NCI-H1105 (cell line): ENCODE results near the gene COL9A3.

Source experiments
- DNase-seq: peaks from one replicate; lab custom pipeline; 2025; lab: John Stamatoyannopoulos, UW

Gene COL9A3

GRCh38 chr20:62823688-62824475, 7.0 kb downstream of the COL9A3 start:
- no peak for DNase-seq

- peak; percentile 64 for DNase-seq
These were observed 7.9 kb downstream of the COL9A3 start for GRCh38 chr20:62824476-62825332.

- no peak for DNase-seq
These were observed 8.6 kb downstream of the COL9A3 start for GRCh38 chr20:62825333-62825985.

GRCh38 chr20:62825986-62826645, 9.3 kb downstream of the COL9A3 start:
- no peak for DNase-seq

GRCh38 chr20:62826646-62827310, 9.9 kb downstream of the COL9A3 start:
- no peak for DNase-seq

- DNase-seq: no peak
These were observed 10.6 kb downstream of the COL9A3 start for GRCh38 chr20:62827311-62828038.

- DNase-seq: no peak
These were observed 11.2 kb downstream of the COL9A3 start for GRCh38 chr20:62828051-62828450.

- DNase-seq: no peak
These were observed 11.8 kb downstream of the COL9A3 start for GRCh38 chr20:62828511-62829230.

- DNase-seq: no peak
These were observed 12.7 kb downstream of the COL9A3 start for GRCh38 chr20:62829231-62830230.

GRCh38 chr20:62830251-62830650, 13.4 kb downstream of the COL9A3 start:
- no peak for DNase-seq

GRCh38 chr20:62830821-62831220, 14.0 kb downstream of the COL9A3 start:
- DNase-seq: no peak

GRCh38 chr20:62831361-62831788, 14.5 kb downstream of the COL9A3 start:
- DNase-seq: no peak

- no peak for DNase-seq
These were observed 15.0 kb downstream of the COL9A3 start for GRCh38 chr20:62831854-62832211.

- no peak for DNase-seq
These were observed 15.5 kb downstream of the COL9A3 start for GRCh38 chr20:62832212-62832922.

GRCh38 chr20:62832951-62833391, 16.1 kb downstream of the COL9A3 start:
- DNase-seq: no peak

GRCh38 chr20:62834967-62835730, 18.3 kb downstream of the COL9A3 start:
- no peak for DNase-seq
